IMR-90 (cell line): ENCODE results near the gene ATP13A5. TPM values are rescaled to one million over a fixed set of nuclear protein-coding genes. Genes with fewer than 3 reads are reported as not detected.

Experiments
- ATAC-seq: fragments of 200-7000 bp; cut with Tn5 transposase; 2 replicates; pipeline ENCODE4 v1.9.1; 2020; ENCODE audit warnings: low read depth, mild to moderate bottlenecking, moderate library complexity
- BruUV-seq: library from RNA; stranded (reverse); fragments of 400-500 nt; replicated peaks from 2 replicates; lab custom pipeline; 2021; lab: Mats Ljungman, UMichigan
- CTCF ChIA-PET: fragments of 300-600 bp; formaldehyde crosslinking; extraction: SDS; loops from one replicate; lab custom pipeline; 2021; ENCODE audit warnings: antibody characterized with exemption; lab: Yijun Ruan, JAX
- POLR2A ChIA-PET: fragments of 300-600 bp; sonication (Branson Sonifier 250); formaldehyde crosslinking; loops from one replicate; lab custom pipeline; 2022; ENCODE audit warnings: antibody characterized with exemption; ENCODE audit not compliant: unreplicated experiment; lab: Charles Lee
- DNase-seq: peaks from one replicate; pipeline ENCODE4 v3.0.0; 2013
- H2AFZ ChIP-seq: replicated peaks from 2 replicates; pipeline ENCODE3; 2013; ENCODE audit warnings: low read length, mild to moderate bottlenecking; ENCODE audit not compliant: poor library complexity
- H2AK5ac ChIP-seq: 2 replicates; pipeline ENCODE4 v1.6.1; 2013; ENCODE audit warnings: low read depth, low read length, inconsistent platforms
- H2AK9ac ChIP-seq: replicated peaks from 2 replicates; pipeline ENCODE3; 2013; ENCODE audit warnings: mild to moderate bottlenecking, low read depth, low read length, moderate library complexity; ENCODE audit not compliant: poor library complexity
- H2BK120ac ChIP-seq: 2 replicates; pipeline ENCODE4 v1.6.1; 2013; ENCODE audit warnings: low read depth, low read length, inconsistent platforms
- H2BK15ac ChIP-seq: 3 replicates; pipeline ENCODE4 v1.6.1; 2013; ENCODE audit warnings: low read depth, low read length, inconsistent platforms
- H2BK20ac ChIP-seq: 2 replicates; pipeline ENCODE4 v1.6.1; 2013; ENCODE audit warnings: low read depth, mild to moderate bottlenecking, inconsistent platforms, low read length, moderate library complexity
- H2BK5ac ChIP-seq: 2 replicates; pipeline ENCODE4 v1.6.1; 2013; ENCODE audit warnings: mild to moderate bottlenecking, low read depth, low read length, inconsistent platforms; ENCODE audit not compliant: poor library complexity, severe bottlenecking
- H3K14ac ChIP-seq: replicated peaks from 2 replicates; pipeline ENCODE4 v1.6.1; 2013; ENCODE audit warnings: low read depth, low read length, inconsistent platforms
- H3K18ac ChIP-seq: 2 replicates; pipeline ENCODE4 v1.6.1; 2013; ENCODE audit warnings: low read depth, low read length, control low read depth
- H3K23ac ChIP-seq: 2 replicates; pipeline ENCODE4 v1.6.1; 2013; ENCODE audit warnings: low read depth, low read length, inconsistent platforms
- H3K27ac ChIP-seq: 2 replicates; pipeline ENCODE4 v1.5.1; 2013; ENCODE audit warnings: mild to moderate bottlenecking, control low read depth, low read length; ENCODE audit not compliant: insufficient read depth
- H3K27me3 ChIP-seq: 2 replicates; pipeline ENCODE4 v1.6.1; 2013; ENCODE audit warnings: low read length; ENCODE audit not compliant: control insufficient read depth, insufficient read depth
- H3K36me3 ChIP-seq: 2 replicates; pipeline ENCODE4 v1.6.1; 2013; ENCODE audit warnings: low read length, mixed read lengths; ENCODE audit not compliant: control insufficient read depth, insufficient read depth
- H3K4ac ChIP-seq: 2 replicates; pipeline ENCODE4 v1.6.1; 2013; ENCODE audit warnings: low read depth, low read length, inconsistent platforms
- H3K4me1 ChIP-seq: 2 replicates; pipeline ENCODE4 v1.6.1; 2013; ENCODE audit warnings: low read length, mixed read lengths; ENCODE audit not compliant: control insufficient read depth, insufficient read depth
- H3K4me2 ChIP-seq: 2 replicates; pipeline ENCODE4 v1.6.1; 2013; ENCODE audit warnings: low read depth, mild to moderate bottlenecking, control low read depth, low read length, moderate library complexity
- H3K4me3 ChIP-seq: 2 replicates; pipeline ENCODE4 v1.5.1; 2013; ENCODE audit warnings: low read depth, mild to moderate bottlenecking, control low read depth, low read length, moderate library complexity; ENCODE audit not compliant: insufficient read depth
- H3K56ac ChIP-seq: 2 replicates; pipeline ENCODE4 v1.6.1; 2013; ENCODE audit warnings: low read length, inconsistent platforms; ENCODE audit not compliant: insufficient read depth; ENCODE audit errors: extremely low read depth
- H3K79me1 ChIP-seq, 2 experiments: 2 replicates each; pipeline ENCODE4 v1.6.1; 2013; ENCODE audit warnings: low read length in 2 of 2, inconsistent platforms in 1 of 2, low read depth in 1 of 2
- H3K9ac ChIP-seq: 2 replicates; pipeline ENCODE4 v1.6.1; 2013; ENCODE audit warnings: low read depth, low read length, control low read depth
- H3K9me1 ChIP-seq: 2 replicates; pipeline ENCODE4 v1.6.1; 2013; ENCODE audit warnings: low read length, inconsistent platforms; ENCODE audit not compliant: insufficient read depth
- H3K9me3 ChIP-seq: 2 replicates; pipeline ENCODE4 v1.6.1; 2013; ENCODE audit warnings: low read length; ENCODE audit not compliant: control insufficient read depth, insufficient read depth
- H4K20me1 ChIP-seq: 2 replicates; pipeline ENCODE4 v1.6.1; 2013; ENCODE audit warnings: low read length, inconsistent platforms; ENCODE audit not compliant: insufficient read depth
- H4K5ac ChIP-seq: 2 replicates; pipeline ENCODE4 v1.6.1; 2013; ENCODE audit warnings: mild to moderate bottlenecking, low read depth, low read length, control low read depth
- H4K8ac ChIP-seq, 2 experiments: 2 replicates each; pipeline ENCODE4 v1.6.1; 2013; ENCODE audit warnings: low read depth in 2 of 2, low read length in 2 of 2, control low read depth in 1 of 2, inconsistent platforms in 1 of 2
- H4K91ac ChIP-seq: 2 replicates; pipeline ENCODE4 v1.6.1; 2013; ENCODE audit warnings: low read depth, low read length, inconsistent platforms; ENCODE audit not compliant: insufficient read depth
- ELK1 ChIP-seq: fragments of 150-350 bp; IDR thresholded peaks from 2 replicates; pipeline ENCODE4 v1.6.1; 2016; ENCODE audit warnings: low read depth, mild to moderate bottlenecking, low read length, moderate library complexity, borderline replicate concordance
- RAD21 ChIP-seq: IDR thresholded peaks from 2 replicates; pipeline ENCODE4 v1.6.1; 2012; ENCODE audit warnings: low read length, improper control_type of control experiment
- RFX5 ChIP-seq: IDR thresholded peaks from 2 replicates; pipeline ENCODE4 v1.8.0; 2012; ENCODE audit warnings: low read depth, mild to moderate bottlenecking, low read length, moderate library complexity
- USF2 ChIP-seq: fragments of 150-350 bp; IDR thresholded peaks from 2 replicates; pipeline ENCODE4 v1.6.1; 2017; ENCODE audit warnings: mild to moderate bottlenecking, antibody characterized with exemption, low read length, low read depth
- WGBS, 2 experiments: methylation state at CpG; one replicate each; pipeline versions ENCODE4 v1.1.5 to v1.1.7; 2013; ENCODE audit warnings: missing lambda C conversion rate in 2 of 2; ENCODE audit not compliant: insufficient read length in 1 of 2; ENCODE audit errors: extremely low coverage in 2 of 2; 5-methylcytosine and 5-hydroxymethylcytosine counted together
- dilution Hi-C: fragments of 300-500 bp; cut with HindIII; formaldehyde crosslinking; loops from one replicate; pipeline ENCODE4 v1.14.3; 2018; ENCODE audit warnings: low sequenced_read_pairs; ENCODE audit not compliant: unreplicated experiment
- in situ Hi-C: fragments of 300-500 bp; cut with MboI; formaldehyde crosslinking; loops from 3 replicates; pipeline ENCODE4 v1.14.3; 2019; ENCODE audit warnings: low sequenced_read_pairs, inconsistent platforms, mixed read lengths
- intact Hi-C: fragments of 100-400 bp; cut with micrococcal nuclease; formaldehyde crosslinking; loops from 2 replicates; pipeline ENCODE4 v1.10.0; 2022
- polyA plus RNA-seq, 3 experiments: library from polyadenylated mRNA; depleted of rRNA; stranded (reverse); fragments of >200 nt; gene quantifications; 2 replicates each; pipeline ENCODE4 v1.2.3, GENCODE V29; 2012; ENCODE audit warnings: low replicate concordance in 1 of 3
- total RNA-seq: library from RNA; depleted of rRNA; stranded (reverse); fragments of >200 nt; gene quantifications from 2 replicates; pipeline ENCODE4 v1.2.3, GENCODE V29; 2012

ATP13A5 gene
- total and polyA plus RNA-seq, 2 of the 4 experiments (the other 2 are of a cell fraction): not detected

GRCh38 chr3:193231201-193231600 is 147.4 kb downstream of the ATP13A5 start:
- POLR2A ChIA-PET: no interaction called here
- no peak overlapping the region for H2AFZ ChIP-seq
- 28% methylated on average over 4 of the region's 6 CpGs; no CpG with 5 or more reads in 1 of the 2 experiments for WGBS, 2 experiments

More at GRCh38 chr3:193231201-193231600, 147.4 kb downstream of the ATP13A5 start:
- H2AK5ac ChIP-seq: no peak overlapping the region
- no peaks in the 10 kb centered on the region for H3K27me3 ChIP-seq
- ATAC-seq (no peak), DNase-seq (no peak)
- BruUV-seq: no TSS peak
- dilution Hi-C loops: no loop called here
- H3K79me1 ChIP-seq: no peaks in the 10 kb centered on the region
- TF ChIP-seq ELK1 (no peak), RFX5 (no peak), RAD21 (no peak), USF2 (no peak)
- no peak overlapping the region for H4K5ac ChIP-seq
- no peaks in the 10 kb centered on the region for H3K36me3 ChIP-seq
- H2BK5ac ChIP-seq: no peak overlapping the region
- no peak overlapping the region for H3K4me3 ChIP-seq
- no peak overlapping the region for H2BK120ac ChIP-seq
- H3K14ac ChIP-seq: no peak overlapping the region
- H3K9me3 ChIP-seq: no peaks in the 10 kb centered on the region
- CTCF ChIA-PET: no interaction called here
- no peak overlapping the region for H4K91ac ChIP-seq
- no peak overlapping the region for H3K4me2 ChIP-seq
- no peak overlapping the region for H3K56ac ChIP-seq
- no peak overlapping the region for H2BK15ac ChIP-seq
- H3K9me1 ChIP-seq: no peaks in the 10 kb centered on the region
- no peak overlapping the region for H3K18ac ChIP-seq
- H3K4me1 ChIP-seq: no peaks in the 10 kb centered on the region
- no peak overlapping the region for H3K9ac ChIP-seq
- no peak overlapping the region for H3K27ac ChIP-seq
- H2AK9ac ChIP-seq: peak overlapping the region; percentile 18
- no peak overlapping the region for H3K4ac ChIP-seq
- intact Hi-C loops: no loop called here
- no peak overlapping the region for H4K8ac ChIP-seq
- H3K23ac ChIP-seq: no peak overlapping the region
- in situ Hi-C loops: no loop called here
- no peak overlapping the region for H2BK20ac ChIP-seq
- H4K20me1 ChIP-seq: no peaks in the 10 kb centered on the region
